GM21737 (cell line): ENCODE data around the gene LGMN.
"Not testable (repeated sequence)": the region's sequence is repeated elsewhere in the genome, so short reads cannot be mapped to it uniquely, and the experiment has no call there.

Source experiments
- ATAC-seq: cut with Tn5 transposase; IDR thresholded peaks from one replicate; pipeline ENCODE4 v1.9.1; 2021; ENCODE audit warnings: mild to moderate bottlenecking, moderate library complexity; ENCODE audit not compliant: unreplicated experiment

Gene LGMN

GRCh38 chr14:92748259-92749016 lies at the start of gene LGMN:
Gene LGMN (minus strand): TSS chr14:92748627. CDS start chr14:92732786, 15,841 bp downstream.
- peak; percentile 80 for ATAC-seq

DNA sequence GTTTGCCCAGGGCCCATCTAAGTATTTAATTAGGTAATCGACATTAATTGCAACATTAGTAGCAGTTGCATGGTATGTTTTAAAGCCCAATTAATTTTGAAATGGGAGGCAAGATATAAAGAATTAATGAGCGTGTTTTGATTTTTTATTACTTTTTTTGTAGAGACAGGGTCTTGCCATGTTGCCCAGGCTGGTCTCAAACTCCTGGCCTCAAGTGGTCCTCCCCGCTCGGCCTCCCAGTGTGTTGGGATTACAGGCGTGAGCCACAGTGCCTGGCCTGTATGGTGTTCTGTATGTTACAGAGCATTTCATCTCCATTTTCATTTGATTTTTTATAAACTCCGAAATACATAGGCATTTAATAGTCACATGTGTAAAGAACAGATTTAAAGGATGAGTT lies 46.5 kb upstream of the LGMN start:
- no peak for ATAC-seq

DNA sequence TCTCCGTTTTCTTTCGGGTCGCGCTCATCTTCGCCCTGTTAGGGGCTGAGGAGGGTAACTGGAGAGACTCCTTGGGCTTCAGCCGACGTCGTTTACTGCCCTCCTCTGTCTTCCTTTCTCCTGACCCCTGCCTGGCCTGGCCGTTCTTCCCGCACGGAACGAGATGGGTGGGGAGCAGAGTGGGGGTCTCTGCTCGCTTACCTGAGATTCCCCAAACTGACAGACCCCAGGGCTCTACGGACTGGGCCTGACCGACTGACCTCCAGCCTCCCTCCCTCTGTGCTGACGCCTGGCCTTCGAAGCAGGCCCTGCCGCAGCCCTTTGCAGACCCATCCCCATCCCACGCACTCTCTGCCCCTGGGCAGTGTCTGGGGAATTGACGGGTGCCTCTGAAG lies 46.1 kb upstream of the LGMN start:
- peak; percentile 10 for ATAC-seq

- peak; percentile 94 for ATAC-seq
Measured at GRCh38 chr14:92793709-92794546, 45.5 kb upstream of the LGMN start, which contains the start of gene GOLGA5. Gene GOLGA5 (plus strand): TSS chr14:92794305. CDS start chr14:92797438, 3,133 bp downstream.

GRCh38 chr14:92792885-92793284 lies 44.5 kb upstream of the LGMN start:
- ATAC-seq = no peak

GRCh38 chr14:92789457-92790089 lies 41.1 kb upstream of the LGMN start:
- ATAC-seq = no peak

DNA sequence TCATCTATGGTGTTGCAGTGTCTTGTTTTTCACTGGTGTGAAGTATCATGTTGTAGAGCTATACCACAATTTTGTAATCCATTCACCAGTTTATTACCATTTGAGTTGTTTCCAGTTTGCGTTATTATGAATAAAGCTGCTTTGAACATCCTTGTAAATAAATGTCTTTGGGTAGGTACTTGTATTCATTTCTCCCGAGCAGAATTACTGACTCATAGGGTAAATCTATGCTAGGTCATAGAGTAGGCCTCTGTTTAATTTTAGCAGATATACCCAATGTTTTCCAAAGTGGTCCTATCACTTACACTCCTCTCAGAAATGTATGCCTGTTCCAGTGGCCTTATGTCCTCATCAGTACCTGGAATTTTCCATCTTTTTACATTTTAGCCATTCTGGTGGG lies 39.1 kb upstream of the LGMN start:
- no peak for ATAC-seq

DNA sequence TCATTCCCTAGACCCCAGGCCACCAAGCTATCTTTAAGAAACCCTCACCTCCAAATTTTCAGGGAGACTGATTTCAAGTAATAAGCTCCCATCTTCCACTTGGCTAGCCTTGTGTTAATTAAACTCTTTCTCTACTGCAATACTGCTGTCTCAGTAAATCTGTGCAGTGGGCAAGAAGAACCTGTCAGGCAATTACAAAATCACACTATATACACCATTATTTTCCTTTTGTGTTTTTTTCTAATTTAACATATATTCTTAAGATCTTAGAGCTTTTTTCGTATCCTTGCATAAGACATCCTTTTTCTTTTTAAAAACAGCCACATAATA lies 38.0 kb upstream of the LGMN start:
- no peak for ATAC-seq

DNA sequence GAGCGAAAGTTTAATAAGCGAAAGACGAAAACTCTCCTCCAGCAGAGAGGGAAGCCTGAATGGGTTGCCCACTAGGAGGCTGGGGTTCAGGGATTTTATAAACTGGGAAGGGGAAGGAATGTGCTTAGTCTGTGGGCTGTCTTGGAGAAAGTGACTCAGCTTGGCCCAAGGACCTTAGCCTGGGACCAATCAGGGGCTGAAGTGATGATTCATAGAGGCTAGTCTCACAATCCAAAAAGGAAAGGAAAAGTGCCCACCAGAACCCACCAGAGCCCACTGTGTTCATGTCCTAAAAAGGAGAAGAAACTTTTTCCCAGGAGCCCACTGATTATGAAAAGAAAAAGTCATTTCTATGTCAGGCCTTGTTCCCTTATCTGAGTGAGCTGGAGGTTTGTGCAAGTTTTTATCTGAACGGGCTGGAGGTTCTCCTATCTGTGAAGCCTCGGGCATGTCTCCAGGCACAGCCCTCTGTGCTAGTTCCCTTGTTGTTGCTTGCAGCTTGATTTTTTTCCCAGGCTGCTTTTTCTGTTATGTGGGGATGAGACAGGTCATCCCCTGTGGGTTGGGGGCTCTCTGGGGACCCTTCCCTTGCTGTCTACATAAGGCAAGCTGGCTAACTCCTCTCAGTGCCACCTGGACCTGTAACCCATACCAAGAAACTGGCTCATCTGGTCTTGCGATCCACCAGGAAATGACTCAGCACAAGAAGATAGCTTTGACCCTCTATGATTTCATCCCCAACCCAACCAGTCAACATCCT lies 37.4 kb upstream of the LGMN start:
- ATAC-seq = no peak

DNA sequence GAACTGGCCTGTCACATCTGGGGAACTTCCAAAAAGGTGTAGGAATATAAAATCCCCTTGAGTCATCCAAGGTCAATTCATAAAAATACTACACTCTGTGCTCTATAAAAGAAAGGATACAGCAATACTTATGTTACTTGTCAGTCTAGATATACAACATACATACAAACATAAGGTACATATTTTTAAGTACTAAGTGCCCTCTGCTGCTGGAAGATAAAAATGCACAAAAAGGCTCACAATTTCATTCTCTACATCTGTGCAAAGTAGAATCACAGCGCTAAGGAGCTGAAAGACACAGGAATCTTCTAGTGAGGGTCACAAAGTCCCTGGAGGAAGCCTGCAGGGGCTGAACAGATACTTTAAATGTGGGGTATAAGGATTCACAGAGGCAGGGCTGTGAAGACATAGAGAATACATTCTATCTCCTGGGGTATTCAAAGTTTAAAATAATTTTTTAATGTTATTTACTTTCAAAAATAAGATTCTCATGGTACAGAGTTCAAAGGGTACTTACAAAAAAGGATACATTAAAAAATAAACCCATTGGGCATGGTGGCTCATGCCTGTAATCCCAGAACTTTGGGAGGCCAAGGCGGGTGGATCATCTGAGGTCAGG lies 35.5 kb upstream of the LGMN start:
- peak; percentile 54 for ATAC-seq

- ATAC-seq = no peak
Measured at GRCh38 chr14:92781350-92781749, 32.9 kb upstream of the LGMN start.

- ATAC-seq = no peak
Measured at GRCh38 chr14:92780444-92781232, 32.2 kb upstream of the LGMN start.

GRCh38 chr14:92778868-92779565 lies 30.6 kb upstream of the LGMN start:
- not testable (repeated sequence) for ATAC-seq

GRCh38 chr14:92775292-92775691 lies 26.9 kb upstream of the LGMN start:
- ATAC-seq = peak; percentile 85

DNA sequence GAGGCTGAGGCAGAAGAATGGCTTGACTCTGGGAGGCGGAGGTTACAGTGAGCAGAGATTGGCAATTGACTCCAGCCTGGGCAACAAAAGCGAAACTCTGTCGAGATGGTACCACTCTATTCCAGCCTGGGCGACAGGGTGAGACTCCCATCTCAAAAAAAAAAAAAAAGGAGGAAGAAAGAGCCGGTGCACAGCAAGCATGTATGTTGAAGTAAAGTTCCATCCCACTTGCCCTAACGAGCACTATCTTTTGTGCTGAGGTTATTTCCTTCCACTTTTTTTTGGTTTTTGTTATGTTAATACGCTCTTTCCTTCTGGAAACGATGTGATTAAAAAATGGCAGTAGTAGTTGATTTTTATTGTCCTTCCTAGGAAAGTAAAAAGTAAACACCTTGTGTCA lies 26.1 kb upstream of the LGMN start:
- ATAC-seq = no peak

DNA sequence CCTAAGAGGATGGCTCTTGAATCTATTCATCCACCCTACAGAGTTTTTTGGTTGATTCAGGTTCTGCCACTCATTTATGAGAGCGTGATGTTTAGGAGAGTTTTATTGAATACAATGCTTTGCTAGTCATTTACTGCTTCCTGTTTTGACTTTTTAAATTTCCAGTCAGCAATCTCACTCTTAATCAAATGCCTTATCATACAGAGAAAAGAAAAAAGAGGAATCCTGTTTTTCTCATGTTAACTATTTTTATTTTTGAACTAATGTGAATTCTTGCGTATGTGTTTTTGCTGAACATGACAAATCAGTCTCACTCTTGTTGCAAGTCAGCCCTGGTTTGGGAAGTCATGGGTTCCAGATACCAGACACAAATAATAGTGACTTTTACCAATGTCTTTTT lies 22.1 kb upstream of the LGMN start:
- ATAC-seq = no peak

DNA sequence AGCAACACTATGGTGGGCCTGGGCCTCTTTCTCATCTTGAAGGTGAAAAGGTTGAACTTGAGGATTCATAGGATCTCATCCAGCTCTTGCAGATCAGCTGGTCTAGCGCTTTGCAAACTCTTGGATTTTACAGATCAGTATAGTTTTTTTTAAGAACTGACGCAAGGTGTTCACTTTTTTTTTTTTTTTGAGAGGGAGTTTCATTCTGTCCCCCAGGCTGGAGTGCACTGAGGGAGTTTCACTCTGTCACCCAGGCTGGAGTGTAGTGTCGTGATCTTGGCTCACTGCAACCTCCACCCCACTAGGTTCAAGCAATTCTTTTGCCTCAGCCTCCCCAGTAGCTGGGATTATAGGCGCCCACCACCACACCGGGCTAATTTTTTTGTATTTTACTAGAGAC lies 20.4 kb upstream of the LGMN start:
- ATAC-seq = no peak

DNA sequence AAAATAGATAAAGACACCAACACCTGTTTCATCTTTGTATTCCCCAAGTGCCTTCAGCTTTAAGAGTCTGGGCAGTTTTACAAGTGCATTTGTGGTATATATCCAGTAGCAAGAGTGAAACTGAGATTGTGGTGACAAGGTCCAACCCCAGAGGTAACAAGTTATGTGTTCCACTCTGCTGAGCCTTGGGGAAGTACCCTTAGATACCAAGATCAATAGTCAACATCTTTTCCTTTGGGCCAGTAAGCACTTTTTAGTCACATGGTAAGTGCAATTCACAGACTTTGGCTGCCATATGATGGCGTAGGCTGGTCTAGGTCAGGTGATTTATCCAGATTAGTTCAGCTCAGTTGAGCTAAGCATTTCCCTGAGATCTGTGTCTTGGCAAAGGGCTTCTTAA lies 19.8 kb upstream of the LGMN start:
- peak; percentile 95 for ATAC-seq
